Measurements from ENCODE around the gene RYK. TPM values are rescaled to one million over a fixed set of nuclear protein-coding genes. Genes with fewer than 3 reads are reported as not detected.

Gene RYK
- total RNA-seq, 1 donor from 2014 or later: 8.3 TPM

GRCh38 chr3:134155446-134155845, 95.2 kb downstream of the RYK start:
- intact Hi-C loops (cut with micrococcal nuclease): no loop called here

DNA sequence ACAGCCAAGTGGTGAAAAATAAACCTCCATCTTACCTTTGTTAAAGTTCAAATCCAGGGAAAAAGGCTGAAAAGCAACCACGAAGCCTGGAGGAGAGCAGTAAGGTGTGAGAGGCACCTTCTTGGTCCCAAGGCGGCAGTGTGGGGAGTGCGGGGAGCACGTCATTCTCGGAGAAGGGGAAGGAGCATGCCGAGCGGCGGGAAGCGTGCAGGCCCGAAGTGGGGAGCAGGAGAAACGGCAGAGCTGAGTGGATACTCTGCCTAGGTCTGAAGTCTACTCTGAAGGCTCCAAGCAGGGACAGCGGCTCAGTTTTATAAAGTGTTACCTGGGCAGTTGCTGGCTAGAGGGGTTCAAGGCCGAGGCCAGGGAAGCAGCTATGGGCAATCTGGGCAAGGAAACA, 96.9 kb downstream of the RYK start:
- intact Hi-C loops (cut with micrococcal nuclease): no loop called here

GRCh38 chr3:134150476-134150875, 100.2 kb downstream of the RYK start:
- intact Hi-C loops (cut with micrococcal nuclease): no loop called here

GRCh38 chr3:134149286-134149685, 101.4 kb downstream of the RYK start:
- intact Hi-C loops (cut with micrococcal nuclease): no loop called here

GRCh38 chr3:134148534-134148933, 102.1 kb downstream of the RYK start:
- intact Hi-C loops (cut with micrococcal nuclease): no loop called here

GRCh38 chr3:134147411-134147810, 103.2 kb downstream of the RYK start:
- intact Hi-C loops (cut with micrococcal nuclease): no loop called here

DNA sequence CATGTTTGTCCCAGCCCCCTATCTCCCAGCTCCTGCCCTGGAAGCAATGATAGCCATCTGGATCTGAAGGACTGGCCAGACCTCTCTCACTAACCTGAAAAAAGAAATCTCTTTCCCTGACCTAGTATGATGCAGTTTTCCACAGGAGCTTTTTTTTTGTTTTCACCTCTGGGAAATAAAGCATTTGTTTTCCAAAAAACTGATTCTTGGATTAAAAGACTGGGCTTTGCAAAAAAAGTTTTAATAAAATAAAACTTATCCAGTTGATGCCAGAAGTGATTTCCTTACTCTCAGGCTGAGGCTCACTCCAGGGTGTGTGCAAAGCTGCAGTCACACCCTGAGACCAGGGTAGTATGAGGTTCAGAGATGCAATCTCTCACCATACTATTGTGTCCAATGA, 104.0 kb downstream of the RYK start:
- intact Hi-C loops (cut with micrococcal nuclease): no loop called here

DNA sequence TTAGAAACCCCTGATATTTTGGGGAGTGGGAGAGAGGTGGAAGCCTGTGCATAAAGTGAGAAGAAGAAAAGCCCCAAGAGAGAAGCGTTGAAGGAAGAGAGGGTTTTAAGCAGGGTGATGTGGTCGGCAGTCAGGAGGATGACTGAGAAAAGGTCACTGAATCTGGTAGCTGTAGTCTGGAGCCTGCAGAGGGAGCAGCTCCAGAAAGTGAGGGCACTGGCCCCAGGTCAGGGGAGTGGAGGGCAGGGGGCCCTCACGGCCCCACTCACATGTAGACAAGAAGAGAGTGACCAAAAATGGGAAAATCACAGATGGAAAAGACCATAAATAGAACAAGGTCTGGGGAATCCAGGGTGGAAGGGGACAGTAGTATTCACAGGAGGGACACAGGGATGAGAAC, 105.5 kb downstream of the RYK start:
- intact Hi-C loops (cut with micrococcal nuclease): no loop called here

- intact Hi-C loops (cut with micrococcal nuclease): no loop called here
Measured at GRCh38 chr3:134144694-134145093, 106.0 kb downstream of the RYK start.

GRCh38 chr3:134143828-134144401, 106.7 kb downstream of the RYK start:
- intact Hi-C loops (cut with micrococcal nuclease): no loop called here

DNA sequence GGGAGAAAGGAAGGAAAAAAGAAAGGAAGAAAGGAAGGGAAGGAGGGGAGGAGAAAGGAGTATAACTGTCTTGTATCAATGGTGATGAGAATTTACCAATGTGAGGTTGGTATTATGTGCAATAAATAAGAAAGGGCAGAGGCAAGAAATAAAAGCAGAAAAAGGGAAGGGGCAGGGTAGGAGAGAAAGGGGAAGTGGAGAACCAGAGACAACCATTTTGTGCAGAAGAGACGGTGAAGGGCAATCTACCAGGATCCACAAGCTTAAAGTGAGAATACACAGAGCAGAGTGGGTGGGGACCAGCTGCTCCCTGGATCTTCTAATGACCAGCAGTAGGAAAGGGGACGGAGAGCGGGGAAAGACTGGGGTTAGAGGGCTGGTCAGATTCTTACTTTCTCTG, 114.1 kb downstream of the RYK start:
- intact Hi-C loops (cut with micrococcal nuclease): no loop called here

DNA sequence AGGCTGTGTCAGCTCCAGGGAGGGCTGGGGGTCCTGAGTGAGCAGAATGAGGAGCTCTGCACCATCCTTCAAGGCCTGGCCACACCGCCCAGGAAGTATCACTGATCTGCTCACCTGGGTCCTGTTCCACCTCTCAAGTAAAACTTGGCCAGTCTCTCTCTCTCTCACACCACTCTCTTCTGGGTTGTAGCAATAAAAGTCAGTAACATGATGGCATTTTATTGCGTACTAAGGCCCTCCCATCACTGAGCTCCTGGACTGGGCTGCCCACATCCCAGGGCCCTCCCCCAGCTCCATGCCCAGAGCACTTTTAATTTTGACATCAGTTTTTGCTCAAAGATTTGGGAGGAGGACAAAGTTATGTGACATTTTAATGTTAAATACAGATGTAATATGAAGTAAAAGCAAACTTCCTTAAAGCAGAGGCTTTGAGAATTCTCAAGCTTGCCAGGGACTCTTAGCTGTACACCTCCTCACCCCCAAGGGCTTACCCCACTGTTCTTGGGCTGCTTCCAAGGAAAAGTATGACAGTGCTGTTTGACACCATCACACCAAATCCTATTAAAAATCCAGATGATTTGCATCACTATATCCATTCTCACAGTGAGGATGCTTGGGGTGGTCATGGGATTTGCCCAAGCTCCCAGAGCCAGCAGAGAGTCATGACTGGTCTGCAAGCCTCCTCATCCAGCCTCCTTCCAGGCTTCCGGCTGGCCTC, 115.8 kb downstream of the RYK start:
- intact Hi-C loops (cut with micrococcal nuclease): no loop called here

DNA sequence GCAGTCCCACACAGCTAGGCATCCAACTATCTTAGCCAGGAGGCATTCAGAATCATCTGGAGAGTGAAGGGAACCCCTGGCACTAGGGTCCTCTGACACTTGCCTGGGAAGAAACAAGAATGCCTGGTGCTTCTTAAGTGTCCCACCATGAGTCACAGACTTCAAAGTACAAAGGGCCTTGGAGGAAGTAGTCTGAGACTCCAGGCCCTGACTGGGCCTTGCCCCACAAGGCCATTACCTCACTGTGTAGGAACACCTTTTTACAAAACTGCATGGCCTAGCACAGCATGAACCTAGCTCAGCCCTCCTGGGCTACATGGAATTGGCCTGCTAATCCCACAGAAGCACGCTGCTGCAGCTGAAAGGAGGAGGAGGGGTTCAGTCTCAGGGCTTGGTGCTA, 116.4 kb downstream of the RYK start:
- intact Hi-C loops (cut with micrococcal nuclease): no loop called here

DNA sequence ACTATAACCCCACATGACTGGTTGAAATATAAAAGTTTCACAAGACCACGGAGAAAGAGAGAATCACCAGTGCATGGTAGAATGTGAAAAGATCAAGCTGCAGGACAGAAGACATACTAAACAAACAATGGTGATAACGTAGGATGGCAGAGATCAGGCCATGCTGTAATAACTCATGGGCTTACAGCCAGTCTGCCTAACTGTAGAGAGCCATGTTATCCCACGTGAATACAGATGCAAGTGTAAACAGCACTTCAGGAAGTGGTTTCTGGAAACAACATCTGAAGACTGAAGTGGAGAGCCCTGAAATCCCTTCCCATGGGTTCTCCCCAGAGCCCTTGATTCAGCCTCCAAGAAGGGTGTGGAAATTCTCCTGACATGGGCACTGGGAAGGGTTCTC, 117.7 kb downstream of the RYK start:
- intact Hi-C loops (cut with micrococcal nuclease): no loop called here

DNA sequence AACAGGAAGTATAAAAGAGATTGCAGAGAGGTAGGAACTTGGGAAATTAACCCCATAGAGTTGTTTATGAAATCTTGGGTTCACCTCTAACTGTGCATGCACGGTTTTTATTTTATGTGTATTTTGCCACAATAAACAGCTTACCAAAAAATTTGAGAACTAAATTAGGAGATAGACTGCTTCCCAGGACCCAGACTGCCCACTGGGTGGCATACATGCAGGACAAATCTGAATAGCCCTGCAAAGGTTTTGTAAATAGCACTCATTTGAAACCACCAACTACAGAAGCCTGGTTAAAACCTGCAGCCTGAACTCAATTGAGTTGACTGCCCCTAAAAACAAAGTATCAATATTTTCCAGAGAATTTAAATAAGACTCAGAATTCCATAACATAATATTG, 124.5 kb downstream of the RYK start:
- intact Hi-C loops (cut with micrococcal nuclease): no loop called here

DNA sequence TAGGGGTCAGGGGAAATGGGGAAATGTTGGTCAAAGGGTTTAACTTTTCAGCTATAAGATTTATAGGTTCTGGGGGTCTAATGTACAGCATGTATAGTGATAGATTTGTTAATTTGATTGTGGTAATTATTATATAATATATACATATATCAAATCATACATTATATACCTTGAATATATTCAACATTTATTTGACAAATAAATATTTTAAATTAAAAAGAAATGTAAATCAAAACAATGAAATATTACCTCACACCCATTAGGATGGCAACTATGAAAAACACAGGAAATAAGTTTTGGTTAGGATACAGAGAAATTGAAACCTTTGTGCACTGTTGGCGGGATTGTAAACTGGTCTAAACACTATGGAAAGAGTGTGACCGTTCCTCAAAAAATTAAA, 135.9 kb downstream of the RYK start:
- intact Hi-C loops (cut with micrococcal nuclease): no loop called here

GRCh38 chr3:134111616-134112015, 139.0 kb downstream of the RYK start:
- intact Hi-C loops (cut with micrococcal nuclease): no loop called here

DNA sequence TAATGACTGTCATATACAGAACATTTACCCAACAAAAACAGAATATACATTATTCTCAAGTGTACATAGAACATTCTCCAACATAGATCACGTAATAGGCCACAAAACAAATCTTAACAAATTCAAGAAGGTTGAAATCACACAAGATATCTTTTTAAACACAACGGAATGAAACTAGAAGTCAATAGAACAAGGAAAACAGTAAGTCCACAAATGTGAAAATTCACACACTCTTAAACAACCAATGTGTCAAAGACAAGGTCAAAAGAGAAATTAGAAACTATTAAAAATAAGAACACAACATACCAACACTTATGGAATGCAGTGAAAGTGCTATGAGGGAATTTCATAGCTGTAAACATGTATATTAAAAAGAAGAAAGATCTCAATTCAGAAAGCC, 139.7 kb downstream of the RYK start:
- intact Hi-C loops (cut with micrococcal nuclease): no loop called here

Other genes starting within 250 kb of the RYK start
- gene SLCO2A1, start 220.9 kb downstream of the RYK start, total RNA-seq: not detected in 2 replicates
- not detected in 2 replicates for gene AMOTL2, start 123.6 kb upstream of the RYK start, total RNA-seq
- 25.1 and 27.9 TPM in 2 replicates for gene ANAPC13, start 235.1 kb upstream of the RYK start, total RNA-seq
- 21.9 and 27.0 TPM in 2 replicates for gene CEP63, start 235.2 kb upstream of the RYK start, total RNA-seq

Data from T-helper 2 cell treated with Interferon-gamma antibody and Interleukin-4, amounts not matched to agents 100 ng/mL and 5 ng/mL, for 36 hours (primary cell).